GM20431 (cell line): Measurements from ENCODE around the gene ABCG4.
"Not testable (repeated sequence)": the region's sequence is repeated elsewhere in the genome, so short reads cannot be mapped to it uniquely, and the experiment has no call there.

ENCODE experiments used
- in situ Hi-C: fragments of 300-500 bp; cut with MseI, MboI; formaldehyde crosslinking; loops from one replicate; pipeline ENCODE4 v1.15.0; 2020; ENCODE audit warnings: low sequenced_read_pairs; ENCODE audit not compliant: unreplicated experiment

ABCG4 gene

DNA sequence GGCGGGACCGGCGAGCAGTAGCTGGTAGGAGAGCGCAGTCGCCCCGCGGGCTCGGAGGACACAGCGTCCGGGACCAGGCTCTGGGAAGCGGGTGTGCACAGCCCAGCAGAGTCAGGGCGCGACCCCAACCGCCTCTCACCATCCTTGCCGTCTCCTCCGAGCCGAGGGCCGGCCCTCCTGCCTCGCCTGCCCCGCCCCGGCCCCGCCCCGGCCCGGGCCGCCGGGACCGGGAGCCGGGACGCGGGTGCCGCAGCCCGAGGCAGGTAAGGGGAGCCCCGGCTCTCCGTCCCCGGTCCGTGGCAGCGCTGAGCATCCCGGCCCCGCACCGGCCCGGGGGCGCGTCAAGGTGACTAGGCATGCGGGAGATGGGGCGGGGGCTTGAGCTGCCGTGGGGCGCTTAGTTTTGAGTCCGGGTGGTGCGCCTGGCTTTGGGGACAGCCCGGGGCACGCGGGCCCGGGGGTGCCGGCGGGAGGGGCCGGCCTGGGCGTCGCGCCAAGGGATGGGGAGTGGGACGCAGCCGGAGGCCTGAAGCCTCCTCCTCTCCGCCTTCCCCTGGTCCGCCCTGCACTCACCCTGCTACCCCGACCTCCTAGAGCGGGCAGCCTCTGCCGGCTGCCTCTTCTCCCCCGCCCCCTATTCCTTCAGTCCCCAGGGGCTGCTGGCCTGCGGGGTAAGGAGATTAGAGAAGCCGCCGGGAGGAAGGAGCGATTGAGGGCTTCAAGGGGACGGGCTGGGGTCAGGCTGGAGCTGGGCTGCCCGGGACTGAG is at the start of gene ABCG4:
ABCG4 (plus strand) TSS at position 35 of the 768 bp plus-strand sequence. CDS start 914 bp downstream, outside the sequence.
- in situ Hi-C loops, result no loop called here

DNA sequence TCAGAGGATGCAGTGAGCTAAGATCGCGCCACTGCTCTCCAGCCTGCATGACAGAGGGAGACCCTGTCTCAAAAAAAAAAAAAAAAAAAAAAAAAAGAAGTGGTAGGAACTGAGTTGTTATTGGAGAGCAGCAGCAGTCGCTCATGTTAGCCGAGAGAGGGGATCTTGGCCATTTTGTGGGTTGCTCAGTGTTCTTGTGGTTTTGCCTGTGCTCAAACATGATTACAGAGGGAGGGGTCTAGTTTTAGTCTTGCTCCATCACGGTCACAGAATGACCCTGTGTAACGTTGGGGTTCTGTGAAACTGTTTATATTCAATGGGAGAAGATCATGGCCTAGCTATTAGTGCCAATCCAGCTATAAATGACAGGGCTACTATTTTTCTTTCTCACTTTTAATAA is 49.1 kb upstream of the ABCG4 start:
- in situ Hi-C loops, result no loop called here

DNA sequence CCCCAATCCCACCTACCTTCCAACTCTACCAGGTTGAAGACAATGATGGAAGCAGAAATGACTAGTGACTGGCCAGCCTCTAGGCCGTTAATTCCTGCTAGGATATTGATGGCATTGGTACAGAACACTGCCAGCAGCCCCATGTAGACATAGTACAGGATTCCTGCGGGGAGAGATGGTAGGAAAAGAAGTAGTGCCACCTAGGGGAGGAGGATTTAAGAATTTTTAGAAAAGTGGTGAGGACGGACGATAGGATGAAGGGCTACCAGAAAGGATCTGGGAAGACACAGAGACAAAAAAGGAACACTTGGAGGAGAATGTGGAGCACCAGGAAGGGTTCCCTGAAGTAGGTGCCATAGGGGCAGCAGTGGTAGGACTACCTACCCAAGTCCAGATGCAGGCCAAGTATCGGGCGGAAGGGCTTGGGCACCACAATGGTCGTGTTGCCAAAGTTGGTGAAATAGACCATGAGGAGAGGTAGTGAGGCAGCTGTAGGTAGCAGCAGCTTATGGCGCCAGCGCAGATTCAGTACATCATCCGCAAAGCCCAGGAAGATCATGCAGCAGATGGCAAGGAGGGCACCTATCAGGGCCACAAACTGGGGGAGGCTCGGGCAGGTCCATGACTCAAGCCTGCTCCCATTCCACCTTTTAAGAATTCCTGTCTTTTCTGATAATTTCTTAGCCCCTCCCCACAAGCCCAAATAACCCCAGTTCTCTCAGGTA is 48.4 kb upstream of the ABCG4 start:
- in situ Hi-C loops, result no loop called here

DNA sequence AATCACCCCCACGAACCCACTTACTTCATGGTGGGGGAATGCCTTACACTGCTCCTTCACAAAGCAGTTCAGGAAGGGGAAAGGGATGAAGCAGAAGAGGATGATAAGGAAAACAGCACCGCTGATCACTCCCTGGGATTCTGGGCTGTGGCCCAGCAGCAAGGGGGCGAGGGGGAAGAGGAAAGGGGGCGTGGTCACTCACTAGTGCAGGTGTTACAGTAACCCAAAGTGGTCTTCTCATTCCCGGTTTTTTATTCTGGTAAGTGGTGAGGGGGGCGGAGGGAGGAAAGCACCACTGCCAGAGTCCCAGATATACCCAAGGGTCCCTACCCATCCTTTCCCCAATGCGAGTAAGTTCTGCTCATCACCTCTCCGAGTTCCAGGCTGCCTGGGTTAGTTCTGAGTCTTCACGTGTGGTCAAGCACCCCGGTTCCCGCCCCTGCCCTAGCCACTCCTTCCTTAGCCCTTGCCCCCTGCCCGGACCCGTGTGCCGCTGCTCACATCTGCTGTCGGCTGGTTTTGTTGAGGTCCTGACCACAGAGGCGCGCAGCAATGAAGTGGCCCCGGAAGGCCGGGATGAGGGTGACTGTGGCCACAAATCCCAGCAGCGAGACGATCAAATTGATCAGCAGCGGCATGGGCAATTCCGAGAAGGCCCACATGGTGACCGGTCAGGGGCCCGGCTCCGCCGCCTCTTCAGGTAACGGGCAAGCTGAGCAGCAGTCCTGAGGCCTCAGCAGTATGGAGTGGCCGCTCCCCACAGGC is 47.7 kb upstream of the ABCG4 start:
- in situ Hi-C loops, result no loop called here

DNA sequence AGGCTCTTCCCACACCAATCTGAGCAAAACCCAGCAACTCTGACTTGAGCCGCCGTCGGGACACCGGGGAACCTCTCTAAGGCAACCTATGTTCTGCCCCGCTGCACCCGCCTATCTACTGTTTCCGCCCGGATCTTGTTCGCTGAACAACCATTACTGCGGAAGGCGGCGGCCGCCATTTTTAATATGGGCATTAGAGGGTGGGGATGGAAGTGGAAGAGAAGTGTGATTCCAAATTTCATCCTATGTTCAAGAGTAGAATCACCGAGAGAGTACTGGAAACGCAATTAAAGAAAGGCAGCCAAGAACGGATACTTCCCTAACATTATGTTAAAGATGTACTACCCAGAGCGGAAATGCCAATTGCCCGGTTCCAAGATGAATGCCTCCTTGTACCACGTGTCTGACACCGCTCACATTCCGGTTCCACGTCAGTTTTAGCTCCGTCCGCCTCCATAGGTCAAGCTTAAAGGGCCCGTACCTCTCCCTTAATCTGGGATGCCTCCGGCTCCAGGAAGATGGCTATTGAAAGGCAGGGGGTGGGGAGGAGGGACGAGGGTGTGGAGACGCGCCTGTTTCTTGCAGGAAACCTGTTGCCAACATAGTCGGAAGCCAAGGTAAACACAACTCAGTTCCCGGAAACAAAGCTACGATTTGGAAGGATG is 47.0 kb upstream of the ABCG4 start, which contains the start of gene DPAGT1:
DPAGT1 (minus strand) TSS at position 95 of the 665 bp plus-strand sequence. CDS start 198 bp downstream, outside the sequence.
- in situ Hi-C loops, result no loop called here

DNA sequence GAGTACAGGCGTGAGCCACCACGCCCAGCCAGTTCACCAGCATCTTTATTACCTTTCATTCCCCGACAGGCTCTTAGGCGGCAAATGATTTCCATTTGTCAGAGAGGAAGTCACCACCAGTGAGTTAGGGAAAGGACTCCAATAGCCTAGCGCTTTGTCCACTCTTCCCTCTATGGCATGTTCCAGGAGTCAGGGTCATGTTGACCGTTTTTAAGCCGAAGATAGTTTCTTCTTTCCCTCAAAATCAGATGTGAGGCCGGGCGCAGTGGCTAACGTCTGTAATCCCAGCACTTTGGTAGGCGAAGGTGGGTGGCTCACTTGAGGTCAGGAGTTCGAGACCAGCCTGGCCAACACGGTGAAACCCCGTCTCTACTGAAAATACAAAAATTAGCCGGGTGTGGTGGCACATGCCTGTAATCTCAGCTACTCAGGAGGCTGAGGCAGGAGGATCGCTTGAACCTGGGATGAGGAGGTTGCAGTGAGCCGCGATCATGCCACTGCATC is 45.6 kb upstream of the ABCG4 start:
- in situ Hi-C loops, result not testable (repeated sequence)

DNA sequence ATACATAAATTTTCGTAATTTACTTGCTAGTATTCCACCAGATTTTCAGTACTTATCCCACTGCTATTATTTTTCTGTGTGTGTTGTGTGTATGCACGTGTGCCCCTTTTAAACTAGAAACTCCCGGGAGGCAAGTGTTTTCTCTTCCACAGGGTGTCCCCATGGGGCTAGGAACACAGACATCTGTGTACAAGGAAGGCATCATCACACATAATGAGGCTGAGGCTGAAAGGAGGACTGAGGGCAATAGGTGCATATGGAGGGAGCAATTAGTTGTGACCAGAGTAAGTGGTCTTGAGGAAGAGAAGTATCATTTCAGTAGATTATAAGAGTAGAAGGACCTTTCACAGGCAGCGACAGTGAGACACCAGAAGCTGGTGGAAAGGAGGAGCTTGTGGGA is 45.1 kb upstream of the ABCG4 start:
- in situ Hi-C loops, result no loop called here

DNA sequence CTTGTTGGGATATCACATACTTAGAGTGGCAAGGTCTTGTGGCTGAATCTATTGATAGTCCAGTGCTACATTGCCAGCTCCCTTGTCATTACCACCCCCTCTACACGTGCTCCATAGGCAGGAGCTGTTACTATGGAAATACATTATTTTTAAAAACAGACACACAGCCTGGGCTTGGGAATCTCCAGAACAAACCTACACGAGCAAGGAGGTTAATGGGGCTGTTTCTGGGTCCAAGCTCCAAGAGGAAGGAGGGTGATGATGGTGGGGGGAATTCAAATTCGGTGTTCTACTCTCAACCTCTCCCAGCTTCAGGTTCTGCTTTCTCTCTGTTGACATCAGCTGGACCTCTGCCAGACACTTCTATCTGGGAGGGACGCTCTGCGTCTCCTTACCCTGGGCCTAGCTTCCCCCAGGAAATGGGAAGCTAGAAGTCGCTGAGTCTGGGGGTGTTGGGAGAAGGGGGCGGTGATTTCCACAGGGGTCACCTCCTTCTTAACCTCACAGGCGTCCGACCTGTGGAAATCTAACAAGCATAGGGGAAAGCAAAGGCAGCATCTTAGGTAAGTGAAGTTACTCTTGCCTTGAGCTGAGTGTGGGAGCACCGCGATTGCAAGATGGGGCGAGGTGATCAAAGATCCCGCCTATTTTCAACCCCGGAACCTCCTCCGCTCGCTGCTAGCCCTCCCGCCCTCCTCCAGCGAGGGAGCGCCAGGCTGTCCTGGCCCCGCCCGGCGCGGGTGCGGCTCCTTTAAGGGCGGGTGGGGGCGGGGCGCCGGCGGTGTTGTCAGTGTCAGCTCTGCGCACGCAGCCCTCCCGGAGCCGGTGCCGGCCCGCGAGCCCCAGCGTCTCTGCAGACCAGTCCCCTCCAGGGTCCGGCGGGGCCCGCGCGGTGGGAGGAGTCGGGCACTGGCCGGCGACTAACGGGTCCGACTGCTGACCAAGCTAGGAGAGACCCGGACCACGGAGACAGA is 42.0 kb upstream of the ABCG4 start, which contains the start of gene C2CD2L:
C2CD2L (plus strand) TSS at position 781 of the 974 bp plus-strand sequence. CDS start 398 bp downstream, outside the sequence.
- in situ Hi-C loops, result no loop called here

DNA sequence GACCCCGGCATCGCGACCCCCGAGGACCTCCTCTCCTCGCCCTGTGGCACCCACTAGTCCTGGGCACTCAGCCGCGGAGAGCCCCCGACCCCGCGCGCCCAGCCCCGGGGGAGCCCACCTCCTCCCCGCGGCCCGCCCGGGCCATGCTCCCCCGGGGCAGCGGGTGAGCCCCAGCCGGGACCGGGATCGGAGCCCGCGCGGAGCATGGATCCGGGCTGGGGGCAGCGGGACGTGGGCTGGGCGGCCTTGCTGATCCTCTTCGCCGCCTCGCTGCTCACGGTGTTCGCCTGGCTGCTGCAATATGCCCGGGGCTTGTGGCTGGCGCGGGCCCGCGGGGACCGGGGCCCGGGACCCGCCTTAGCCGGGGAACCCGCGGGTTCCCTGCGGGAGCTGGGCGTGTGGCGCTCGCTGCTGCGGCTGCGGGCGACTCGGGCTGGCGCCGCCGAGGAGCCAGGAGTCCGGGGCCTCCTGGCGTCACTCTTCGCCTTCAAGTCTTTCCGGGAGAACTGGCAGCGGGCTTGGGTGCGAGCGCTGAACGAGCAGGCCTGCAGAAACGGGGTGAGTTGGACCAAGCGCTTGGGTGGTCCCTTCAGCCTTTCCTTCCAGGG is 41.2 kb upstream of the ABCG4 start:
- in situ Hi-C loops, result no loop called here

DNA sequence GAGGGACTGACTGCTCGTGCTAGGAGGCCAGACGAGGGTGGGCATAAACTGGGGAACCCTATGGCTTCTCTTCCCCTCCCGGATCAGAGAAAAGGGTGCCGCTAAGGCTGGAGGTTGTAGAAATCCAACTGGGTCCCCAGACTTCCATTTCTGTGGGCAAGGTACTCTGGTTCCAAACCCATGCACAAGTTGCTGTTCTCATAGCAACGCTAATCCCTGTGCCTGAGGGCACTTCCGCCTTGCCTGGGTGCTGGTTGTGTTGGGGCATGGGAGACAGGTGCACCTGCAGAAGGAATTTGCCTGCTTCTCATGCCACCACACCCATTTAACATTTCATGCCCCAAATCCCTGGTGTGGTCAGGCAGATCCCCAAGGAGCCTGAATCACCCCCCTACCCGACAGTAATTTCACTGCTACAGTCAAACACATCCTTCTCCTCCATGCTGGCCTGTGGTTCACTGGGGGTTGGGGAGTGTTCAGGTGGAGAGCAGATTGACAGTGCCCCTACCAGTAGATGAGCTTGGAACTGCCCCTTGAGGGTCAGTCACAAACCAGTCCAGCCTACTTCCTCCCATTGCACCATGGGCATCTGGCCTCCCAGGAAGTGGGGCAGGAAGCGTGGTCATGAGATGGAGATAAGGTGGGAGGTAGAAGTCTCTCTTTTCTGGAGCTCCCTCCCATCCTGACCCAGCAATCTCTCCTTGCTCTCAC is 40.6 kb upstream of the ABCG4 start:
- in situ Hi-C loops, result no loop called here

DNA sequence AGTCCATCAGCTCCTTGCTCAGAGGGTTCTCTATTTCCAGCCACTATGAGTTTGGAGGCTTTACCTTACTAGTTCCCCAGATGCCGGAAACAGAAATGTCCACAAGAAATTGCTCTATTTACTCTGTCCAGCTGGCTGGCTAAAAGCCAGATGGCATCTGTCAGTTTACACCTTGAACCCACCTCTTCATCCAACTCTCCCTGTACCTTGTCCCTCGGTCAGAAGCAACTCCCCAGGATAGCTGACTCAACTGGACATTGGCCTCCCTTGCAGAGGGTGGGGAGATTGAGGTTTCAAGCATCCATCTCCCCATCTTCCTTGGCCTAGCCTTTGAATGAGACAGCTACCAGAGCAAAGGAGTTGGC is 40.0 kb upstream of the ABCG4 start:
- in situ Hi-C loops, result no loop called here

DNA sequence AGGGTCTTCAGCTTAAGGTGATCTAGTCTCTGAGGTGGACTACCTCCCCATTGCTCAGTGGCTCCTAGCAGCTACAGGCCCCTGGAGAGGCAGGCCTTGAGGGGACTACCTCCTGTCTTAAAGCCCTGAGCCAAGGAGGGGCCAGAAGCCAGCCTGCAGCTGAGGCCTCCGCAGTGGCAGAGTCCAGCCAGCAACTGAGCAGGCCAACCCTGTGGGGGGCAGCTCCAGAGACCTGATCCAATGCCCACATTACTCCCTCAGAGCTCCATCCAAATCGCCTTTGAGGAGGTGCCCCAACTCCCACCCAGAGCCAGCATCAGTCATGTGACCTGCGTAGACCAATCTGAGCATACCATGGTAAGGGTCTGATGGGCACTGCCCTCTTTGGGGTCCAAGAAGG is 39.0 kb upstream of the ABCG4 start:
- in situ Hi-C loops, result no loop called here

DNA sequence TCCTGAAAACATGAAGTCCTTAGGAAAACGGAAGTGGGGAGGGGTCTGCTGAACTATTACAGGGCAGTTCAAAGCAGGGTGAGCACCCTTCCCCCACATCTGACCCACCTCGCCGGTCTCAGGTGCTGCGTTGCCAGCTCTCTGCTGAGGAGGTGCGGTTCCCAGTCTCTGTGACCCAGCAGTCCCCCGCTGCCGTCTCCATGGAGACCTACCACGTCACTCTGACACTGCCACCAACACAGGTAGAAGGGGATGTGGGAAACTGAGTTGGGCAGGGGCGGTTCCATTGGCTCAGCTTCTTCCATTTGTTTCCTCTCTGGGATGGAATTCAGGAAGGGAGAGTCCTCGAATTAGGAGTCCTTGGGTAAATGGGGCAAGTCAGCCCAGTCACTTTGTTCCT is 38.4 kb upstream of the ABCG4 start:
- in situ Hi-C loops, result no loop called here

DNA sequence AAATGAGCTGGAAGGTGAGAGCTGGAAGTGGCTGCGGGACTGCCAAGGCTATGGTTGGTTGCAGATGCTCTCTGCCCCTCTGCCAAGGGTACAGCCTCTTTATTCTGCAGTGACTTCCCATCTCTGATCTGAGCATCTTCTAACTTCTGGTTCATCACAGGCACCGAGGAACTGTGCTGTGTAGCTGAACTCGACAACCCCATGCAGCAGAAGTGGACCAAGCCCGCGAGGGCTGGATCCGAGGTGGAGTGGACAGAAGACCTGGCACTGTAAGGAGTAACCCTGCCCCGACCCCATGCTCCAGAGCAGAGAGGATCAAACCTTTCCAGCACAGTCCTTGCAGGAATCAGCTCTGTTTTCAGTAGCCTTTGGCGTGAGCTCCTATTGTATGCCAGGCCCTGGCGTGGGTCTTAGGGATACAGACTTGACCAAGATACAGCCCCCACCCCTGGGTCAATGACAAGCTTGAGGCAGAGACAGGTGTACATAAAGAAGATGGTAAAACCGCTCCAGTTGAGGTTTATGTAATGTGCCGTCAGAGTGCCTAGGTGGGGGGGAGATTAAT is 37.4 kb upstream of the ABCG4 start:
- in situ Hi-C loops, result no loop called here

DNA sequence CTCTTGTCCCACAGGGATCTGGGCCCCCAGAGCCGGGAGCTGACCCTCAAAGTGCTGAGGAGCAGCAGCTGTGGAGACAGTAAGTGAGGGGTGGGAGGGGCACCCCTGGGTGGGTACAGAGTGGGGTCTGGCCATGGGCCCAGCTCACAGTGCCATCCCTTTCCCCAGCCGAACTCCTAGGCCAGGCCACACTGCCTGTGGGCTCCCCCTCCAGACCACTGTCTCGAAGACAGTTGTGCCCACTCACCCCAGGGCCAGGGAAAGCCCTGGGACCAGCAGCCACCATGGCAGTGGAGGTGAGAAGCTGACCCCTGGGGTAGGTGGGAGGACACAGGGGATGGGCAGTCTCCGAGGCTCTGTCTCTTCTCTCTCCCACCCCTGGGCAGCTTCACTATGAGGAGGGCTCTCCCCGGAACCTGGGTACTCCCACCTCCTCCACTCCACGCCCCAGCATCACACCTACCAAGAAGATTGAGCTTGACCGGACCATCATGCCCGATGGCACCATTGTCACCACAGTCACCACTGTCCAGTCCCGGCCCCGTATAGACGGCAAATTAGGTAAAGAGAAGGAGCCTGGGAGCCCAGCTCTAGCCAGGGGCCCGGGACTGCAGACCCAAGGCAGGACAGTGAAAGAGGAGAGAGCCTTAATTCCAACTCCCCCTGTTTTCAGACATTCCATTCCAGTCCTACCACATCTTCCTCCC is 36.4 kb upstream of the ABCG4 start:
- in situ Hi-C loops, result no loop called here

DNA sequence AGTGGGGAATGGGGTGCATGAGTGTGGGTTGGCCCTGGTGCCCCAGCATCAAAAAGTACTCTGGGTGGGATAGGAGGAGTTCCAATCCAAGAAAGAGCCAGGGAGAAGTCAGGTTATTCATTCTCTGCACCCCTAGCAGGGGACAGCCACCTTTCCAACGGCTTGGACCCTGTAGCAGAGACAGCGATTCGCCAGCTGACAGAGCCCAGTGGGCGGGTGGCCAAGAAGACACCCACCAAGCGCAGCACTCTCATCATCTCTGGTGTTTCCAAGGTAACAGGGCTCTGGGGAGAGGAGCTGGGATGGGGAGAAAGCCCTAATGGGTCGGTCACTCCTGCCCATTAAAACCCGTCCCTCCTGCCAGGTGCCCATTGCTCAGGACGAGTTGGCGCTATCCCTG is 35.1 kb upstream of the ABCG4 start:
- in situ Hi-C loops, result no loop called here

DNA sequence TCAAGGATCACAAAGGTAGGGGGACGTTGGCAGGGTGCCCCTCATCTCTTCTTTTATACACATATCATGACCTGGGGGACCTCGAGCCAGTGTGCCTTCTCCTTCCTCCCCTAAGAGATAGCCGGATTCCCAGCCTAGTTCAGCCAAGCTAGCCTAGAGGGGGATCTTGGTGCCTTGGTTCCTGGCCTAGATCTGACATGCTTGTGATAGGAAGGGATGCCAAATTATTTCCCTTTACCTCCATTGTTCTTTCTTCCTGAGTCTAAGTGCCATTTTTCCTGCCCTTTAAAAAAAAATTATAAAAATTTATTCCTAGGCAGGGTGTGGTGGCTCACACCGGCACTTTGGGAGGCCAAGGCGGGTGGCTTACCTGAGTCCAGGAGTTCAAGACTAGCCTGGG is 34.5 kb upstream of the ABCG4 start:
- in situ Hi-C loops, result no loop called here
